HG02840 (cell line): ENCODE results near the gene RPS21.

Experiments
- ATAC-seq: cut with Tn5 transposase; IDR thresholded peaks from one replicate; pipeline ENCODE4 v1.9.1; 2021; ENCODE audit warnings: mild to moderate bottlenecking, moderate library complexity, moderate number of reproducible peaks; ENCODE audit not compliant: unreplicated experiment, low FRiP score

RPS21 gene

DNA sequence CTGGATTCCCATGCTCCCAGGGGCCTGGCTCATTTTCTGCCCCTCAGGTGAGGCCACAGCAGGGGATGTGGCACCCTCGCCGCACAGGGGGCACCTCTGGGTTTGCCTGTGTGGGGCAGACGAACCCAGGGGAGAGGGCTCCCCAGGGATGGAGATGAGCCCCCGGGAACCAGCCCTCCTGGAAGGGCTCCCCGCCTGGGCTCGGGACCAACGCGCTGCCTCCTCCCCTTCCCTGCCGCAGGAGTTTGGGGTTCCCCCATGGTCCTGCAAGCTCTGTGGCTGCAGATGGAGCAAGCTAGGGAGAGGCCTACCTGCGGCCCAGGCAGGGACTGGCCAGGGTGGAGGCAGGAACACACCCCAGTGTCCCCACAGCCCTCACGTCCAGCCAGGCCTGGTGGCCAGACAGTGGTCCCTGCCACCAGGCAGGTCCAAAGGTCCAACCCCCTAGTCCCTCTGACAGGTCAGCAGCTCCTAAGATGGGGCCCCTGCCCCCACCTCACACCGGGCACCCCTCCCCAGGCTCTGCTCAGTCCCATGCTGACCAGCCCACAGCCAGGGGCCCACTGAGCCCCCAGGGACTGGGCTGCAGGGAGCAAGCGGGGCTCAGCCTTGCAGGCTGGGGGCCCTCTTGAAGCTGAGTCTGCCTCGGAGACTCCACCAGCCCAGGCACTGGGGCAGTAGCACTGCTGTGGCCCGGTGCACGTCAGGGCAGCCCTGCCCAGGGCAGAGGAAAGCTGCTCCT lies 33.4 kb upstream of the RPS21 start:
- ATAC-seq = no peak

DNA sequence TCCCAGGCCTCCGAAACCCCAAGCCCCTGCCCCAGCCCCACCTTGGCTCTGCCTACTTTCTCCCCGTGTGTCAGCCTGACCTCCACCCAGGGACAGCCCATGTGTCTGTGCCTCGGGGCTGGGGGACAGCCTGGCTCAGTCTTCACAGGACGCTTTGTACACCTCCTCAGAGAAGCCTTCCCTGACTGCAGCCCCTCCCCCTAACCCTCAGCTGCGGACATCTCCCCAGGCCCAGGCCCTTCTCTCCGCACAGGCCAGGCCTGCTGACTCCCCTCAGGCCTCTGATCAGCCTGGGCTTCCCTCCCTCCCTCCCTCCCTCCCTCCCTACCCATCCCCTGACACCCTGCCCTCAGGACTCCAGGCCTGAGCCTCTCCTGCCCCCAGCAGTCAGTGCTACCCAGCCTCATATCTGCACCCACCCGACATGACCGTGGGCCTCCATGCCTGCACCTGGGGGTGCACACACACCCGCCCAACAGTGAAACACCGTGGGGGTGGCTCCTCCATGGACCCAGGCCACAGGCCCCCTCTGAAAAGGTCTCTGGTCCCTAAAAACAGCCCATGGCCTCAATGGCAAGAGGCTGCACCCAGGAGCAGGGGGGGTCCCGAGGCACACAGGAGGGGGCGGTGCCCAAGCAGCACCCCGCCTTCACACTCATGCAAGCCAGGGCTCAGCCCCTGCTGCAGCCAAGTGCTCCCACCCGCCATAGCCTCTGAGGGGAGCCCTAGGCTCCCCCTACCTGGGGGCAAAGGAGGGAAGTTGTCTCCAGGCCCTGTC lies 32.7 kb upstream of the RPS21 start:
- ATAC-seq = no peak

DNA sequence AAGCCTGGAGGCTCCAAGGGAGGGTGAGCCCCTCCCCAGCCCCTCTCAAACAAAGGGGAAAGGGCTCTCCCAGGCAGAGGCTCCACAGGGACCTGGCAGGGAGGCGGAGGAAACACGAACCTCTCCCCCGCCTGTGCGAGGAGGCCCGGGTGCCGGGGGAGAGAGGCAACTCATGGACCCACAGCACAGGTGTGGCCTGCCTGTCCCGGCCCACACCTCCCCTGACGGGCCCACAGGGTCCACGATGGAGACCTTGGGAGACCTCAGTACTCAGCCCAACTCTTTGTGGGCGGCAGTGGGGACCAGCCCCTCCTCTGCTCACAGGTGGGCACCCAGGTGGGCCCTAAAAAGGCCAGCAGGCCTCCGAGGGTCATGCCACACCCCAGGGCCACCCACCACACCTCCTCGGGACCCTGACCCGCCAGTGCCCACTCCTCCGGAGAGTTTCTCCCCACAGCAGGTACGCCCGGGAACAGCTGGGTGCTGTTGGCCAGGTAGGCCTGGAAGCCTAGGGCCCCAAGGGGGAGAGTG lies 32.0 kb upstream of the RPS21 start:
- ATAC-seq = no peak

DNA sequence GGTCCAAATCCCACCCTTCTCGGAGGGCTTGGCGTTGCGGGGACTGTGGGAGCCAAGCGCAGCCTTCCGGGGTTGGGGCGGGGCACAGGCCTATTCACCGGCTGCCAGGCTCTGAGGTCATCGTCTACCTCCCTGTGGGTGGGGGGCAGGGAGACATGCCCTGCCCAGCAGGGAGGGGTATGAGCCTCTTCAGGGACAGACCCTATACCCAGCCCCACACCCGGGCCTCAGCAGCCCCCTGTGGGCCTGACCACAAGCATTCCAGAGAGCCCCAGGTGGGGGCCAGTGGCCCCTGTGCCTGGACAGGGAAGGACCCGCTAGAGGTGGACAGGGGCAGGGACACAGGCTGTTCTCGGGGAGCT lies 31.4 kb upstream of the RPS21 start:
- no peak for ATAC-seq

DNA sequence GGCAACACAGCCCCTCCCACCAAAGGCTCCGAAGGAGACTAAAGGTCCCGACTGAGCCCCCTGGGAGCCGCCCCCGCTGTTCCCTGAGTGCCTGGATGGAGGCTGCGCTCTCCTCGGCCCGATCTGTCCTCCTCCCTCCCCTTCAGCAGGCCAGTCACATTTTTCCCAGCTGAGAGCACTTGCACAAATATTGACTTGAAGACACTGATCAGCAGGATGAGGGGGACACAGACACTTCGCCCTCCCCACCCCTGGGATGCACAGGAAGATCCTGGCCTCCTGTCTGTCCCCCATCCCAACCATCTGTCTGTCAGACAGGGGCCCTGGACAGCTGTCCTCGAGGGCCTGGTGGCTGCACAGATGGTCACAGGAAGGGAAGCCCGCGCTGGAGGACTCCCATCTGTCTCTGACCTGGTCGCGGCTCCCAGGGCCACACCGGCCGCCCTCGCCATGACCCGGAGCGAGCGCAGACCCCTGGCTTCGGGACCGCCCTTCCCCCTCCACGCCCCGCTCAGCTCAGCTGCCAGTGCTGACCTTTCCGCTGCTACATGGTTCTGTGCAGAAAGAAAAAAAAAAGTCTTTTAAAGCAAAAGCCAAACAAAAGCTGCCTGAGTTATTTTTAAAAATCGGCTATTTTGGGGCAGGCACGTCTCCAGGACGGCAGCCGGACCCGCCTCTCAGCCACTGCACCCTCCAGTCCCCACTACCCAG lies 30.9 kb upstream of the RPS21 start:
- no peak for ATAC-seq

DNA sequence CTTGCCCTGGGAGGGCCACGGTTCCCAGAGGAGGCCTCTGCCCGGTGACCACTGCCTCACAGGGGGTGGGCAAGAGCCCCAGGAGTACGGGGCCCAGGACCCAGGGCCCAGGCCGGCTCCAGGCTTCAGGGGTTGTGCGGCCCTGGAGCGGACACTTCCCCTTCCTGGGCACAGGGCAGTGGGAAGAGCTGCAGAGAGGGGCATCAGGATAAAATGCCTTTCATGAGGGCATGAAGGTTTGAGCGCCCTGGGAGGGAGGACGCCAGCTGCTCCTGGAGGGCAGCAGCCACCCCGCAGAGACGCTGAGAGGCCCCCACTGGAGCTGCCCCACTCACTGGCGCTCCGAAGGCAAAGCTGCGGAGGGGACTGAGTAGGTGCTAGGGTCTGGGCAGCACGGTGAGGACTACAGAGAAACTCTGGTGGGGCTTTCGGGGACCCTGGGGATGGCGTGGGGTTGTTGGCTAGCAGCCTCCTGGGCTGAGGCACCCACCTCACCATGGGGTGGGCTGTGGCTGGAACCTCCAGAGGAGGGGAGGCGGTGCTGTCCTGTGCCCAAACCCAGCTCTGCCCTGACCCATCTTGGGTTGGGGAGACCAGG lies 30.2 kb upstream of the RPS21 start:
- ATAC-seq = no peak

DNA sequence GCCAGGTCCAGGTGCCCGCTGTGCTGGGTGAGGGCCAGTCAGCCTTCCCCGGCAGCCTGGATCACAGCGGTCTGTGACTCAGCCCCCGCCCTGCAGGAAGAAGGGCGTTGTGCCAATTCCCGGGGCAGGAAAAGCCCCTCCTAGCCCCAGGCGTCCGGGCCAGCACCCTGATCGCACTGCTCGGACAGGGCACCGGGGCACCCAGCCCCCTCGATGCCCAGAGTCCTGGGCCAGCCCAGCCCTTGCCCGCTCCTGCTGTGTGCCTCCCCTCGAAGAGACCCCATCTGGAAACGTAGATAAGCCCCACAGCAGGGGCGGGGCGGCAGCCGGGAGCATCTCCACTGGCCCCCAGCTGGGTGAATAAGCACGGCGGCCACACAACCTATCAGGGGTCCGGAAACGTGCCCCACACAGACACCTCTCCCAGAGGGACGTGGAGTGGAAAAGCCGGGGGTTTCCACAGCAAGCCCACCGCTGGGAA lies 29.7 kb upstream of the RPS21 start:
- no peak for ATAC-seq

DNA sequence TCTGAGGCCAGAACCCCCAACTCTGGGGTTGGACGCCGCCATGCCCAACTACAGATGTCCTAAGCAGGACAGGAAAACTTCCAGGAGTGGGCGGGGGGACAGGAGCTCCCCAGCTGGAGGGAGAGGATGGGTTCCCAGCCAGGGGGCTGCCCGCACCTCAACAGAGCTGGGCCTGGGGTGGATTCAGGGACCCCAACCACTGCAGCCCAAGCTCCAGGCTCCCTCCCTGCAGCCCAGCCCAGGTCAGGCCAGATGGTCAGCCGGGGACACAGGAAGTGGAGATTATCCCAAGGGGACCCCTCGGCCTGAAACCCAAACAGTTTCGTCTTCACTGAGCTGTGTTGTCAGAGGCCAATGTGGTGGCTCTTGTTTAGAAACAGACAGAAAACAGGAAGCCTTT lies 29.2 kb upstream of the RPS21 start:
- no peak for ATAC-seq

DNA sequence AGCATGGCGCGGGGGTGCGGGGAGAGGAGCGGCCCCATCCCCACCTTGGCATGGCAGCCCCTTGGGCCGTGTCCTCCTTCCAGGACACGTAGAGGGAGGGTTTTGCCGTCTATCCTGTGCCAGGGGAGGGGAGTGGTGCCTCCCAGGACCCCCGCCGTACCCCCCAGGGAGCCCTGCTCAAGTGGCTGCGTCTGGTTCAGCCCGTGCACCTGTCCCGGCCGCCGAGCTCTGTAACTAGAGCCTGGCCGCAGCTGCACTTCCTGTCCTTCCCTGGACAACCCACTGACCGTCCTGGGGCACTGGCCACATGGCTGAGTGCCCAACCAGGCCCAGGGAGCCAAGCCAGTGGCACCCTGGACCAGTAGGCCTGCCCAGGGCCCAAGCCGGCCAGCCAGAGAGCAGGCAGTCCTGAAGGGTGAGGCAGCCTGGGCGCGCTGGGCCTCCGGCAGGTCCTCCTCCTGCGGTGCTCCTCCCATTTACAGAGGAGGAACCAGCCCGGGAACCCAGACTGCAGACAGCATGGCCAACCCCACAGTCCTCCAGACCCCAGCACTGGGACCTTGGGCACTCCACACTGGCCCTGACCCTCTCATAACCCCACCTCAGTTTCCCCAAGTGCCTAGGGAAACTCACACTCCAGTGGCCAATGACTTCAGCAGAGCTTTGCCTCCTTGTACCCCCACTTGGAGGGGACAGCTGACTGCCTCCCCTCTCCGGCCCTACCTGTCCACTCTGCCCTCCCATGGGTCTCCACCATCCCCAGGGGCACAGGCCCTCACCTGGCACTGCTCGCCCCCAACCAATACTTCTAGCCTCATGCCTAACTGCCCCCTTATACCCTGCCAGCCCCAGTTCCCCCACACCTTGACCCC lies 28.5 kb upstream of the RPS21 start:
- ATAC-seq = no peak

DNA sequence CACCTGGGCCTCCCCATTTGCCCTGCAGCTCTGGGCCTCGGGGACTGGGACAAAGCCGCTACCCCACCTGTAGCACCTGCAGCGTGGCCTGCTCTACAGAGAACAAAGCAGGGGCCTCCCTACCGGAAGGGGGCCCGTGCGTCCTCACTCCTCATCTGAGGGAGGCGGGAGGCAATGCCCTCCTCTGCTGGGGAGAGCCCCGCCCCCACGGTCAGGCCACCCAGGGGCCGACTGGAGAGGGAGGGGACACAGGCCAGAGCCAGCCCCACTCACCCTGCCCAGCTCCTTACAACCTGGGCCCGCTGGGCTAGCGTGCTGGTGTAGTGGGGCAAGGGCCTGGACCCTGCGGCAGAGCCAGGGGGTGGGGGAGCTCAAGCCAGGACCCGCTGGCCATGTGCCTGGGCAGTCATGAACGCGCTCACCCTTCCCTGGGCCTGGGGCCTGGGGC lies 27.8 kb upstream of the RPS21 start:
- no peak for ATAC-seq

DNA sequence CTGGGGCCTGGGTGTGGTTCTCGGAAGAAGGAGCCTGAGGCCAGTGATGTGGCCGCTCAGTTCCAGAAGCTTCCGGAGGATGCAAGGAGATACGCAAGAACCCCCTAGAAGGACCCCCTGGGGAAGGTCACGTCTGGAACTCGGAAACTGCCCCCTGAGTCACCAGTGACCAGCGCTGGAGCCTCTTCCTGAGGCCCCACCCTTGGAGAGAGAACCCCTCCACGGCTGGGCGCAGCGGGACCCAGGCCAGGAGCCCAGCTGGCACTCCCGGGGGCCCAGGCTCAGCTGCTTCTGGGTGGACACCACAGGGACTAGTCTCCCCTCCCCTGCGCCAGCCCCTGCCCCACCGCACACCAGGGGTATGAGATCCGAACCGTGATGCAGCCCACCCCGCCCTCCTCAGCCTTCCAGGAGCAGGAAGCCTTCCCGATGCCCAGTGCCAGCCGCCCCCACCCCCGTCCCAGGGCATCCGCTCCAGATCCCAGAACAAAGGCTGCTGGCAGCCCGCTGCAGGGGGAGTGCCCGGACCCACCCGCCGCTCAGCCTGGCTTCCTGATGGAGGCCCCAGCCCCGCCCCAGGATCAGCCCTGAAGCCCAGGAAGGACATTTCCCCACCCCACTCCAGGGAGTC lies 27.3 kb upstream of the RPS21 start:
- ATAC-seq = no peak

DNA sequence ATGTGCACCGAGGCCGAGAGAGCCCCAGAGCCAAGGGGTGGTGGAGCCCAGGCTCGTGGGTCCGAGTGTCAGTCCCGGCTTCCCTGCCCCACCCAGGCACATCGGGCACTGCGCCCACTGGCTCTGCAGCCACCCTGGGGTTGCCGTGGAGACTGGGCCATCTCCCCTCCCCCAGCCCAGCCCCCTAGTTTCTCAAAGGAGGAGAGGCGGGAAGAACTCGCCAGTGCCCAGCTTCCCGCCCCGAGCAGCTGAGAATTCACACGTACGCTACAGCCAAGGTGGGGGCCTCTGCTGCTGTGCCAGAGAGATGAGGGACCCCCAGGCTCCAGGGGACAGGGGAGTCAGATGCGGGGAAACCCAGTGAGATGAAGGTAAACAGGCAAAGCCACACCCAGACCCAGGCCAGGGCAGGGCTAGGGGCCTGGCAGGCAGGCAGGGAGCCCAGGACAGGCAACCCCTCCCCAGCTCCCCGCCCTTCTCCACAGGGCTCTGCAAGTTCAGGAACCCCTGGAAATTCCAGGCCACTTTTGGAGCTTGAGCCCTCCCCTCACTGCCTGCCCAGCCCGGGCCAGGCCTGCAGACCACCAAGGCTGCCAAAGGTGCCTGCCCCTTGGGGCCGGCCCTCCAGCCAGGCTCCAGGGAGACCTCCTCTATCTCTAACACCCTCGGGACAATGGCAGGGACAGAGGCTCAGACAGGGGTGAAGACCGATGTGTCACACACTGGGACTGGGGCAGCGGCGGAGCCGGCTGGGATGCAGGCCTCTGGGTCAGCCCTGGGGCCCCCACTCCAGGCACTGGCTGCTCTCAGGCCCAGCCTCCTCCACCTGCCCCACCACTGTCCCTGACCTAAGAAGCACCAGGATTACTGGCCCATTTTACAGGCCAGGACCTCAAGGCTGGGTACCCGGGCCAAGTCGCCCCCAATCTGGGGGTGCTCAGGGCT lies 25.8 kb upstream of the RPS21 start:
- no peak for ATAC-seq

DNA sequence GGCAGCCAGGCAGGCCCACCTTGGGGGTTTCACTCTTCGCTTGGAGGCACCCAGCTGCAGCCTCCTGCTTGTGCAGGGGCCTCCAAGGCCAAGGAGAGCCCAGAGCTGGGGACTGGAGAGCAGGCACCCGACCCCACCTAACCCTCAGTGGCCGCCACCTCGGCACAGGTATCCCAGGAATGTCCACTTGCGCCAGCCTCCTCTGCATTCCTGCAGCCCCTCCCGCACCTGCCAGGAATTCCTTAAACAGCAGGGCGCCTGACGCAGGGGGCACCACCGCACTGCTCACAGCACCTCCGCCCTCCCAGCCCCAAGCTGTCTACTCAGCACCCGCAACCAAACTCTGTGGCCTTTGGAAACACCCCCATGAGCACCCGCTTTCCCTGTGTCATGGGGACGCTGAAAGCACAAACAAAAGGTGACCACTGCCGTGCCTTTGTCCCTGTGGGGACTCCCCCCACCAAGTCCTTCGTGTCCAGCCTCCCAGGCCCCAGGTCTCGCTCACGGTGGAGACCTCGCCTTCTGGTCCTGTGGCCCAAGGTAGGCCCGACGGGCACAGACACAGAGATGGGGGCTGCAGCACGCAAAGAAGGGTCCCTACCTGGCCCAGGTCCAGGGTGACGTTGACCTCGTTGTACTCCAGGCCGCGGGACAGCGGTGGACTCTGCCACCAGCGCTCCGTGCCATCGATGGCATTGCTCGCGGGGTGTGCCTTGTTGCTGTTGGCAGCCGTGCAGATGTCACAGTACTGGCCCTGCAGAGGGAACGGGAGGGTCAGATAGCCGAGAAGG lies 24.9 kb upstream of the RPS21 start:
- ATAC-seq = no peak

DNA sequence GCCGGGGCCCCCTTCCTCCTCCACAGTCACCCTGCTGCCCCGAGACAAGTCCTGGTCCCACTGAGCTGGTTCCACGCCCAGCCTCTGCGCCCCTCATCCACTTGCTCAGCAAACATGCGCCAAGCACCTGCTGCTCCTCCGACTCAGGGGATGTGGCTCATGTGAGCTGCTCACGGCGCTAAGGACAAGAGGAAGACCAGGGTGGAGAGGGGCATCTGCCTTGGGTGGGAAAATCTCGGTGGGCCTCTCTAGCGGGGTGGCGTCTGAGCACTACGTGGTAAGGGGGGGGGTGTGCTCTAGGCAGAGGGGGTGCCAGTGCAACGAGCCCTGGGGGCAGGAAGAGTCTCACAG lies 24.3 kb upstream of the RPS21 start:
- ATAC-seq = no peak

DNA sequence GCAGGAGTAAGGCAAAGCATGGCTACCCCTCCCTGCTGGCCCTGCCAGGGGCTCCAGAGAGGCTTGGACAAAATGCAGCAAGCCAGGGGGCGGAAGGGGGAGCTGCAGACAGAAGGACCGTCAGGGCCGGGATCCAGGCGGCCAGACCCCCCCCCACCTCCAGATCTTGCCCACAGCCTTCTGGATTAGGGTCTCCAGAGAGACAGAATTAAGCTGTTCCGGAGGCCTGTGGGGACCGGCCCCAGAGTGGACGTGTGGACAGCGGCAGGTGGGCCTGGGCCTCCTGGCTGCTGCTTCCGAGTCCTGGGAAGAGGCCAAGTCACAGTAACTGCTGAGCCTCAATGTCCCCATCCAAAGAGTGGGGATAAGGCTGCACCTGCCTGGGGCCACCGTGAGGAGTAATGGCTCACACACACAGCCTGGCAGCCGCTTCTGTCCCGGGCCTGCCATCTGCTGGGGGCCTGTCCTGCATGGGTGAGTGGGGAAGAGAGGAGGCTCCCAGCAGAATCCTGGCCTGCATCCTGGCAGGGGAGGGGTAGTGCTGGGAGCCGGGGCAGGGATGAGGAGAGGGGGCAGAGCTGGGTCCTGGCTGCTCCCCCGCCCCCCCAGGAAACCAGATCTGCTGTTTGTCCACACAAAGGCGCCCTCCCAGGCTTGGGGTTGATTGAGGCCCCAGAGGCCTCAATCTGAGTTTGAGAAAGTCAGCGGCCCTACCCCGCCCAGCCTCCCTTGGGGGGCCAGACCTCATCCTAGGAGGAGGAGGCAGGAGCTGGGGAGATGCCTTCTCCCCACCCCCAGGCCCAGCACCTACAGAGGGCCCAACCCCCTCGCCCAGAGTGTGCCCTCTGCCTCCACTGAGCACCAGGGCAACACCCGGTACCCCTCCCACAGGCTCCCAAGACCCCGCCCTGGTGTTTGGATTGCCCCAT lies 23.6 kb upstream of the RPS21 start:
- no peak for ATAC-seq
